ENCODE results near the gene FMNL2. TPM values are rescaled to one million over a fixed set of nuclear protein-coding genes. Genes with fewer than 3 reads are reported as not detected.

The FMNL2 gene
- total RNA-seq, 3 donors from 2014 or later (not counting 1 experiment from before 2014, with no cell fraction given): 0.34 to 3.0 (median 0.78) TPM

- no peaks in the 10 kb centered on the region for H3K9me3 ChIP-seq (ENCODE audit: control insufficient read depth, insufficient read depth, low read length)
- H3K36me3 ChIP-seq (ENCODE audit: control insufficient read depth, insufficient read depth, low read length): no peaks in the 10 kb centered on the region
- ATAC-seq: no peak
- Mint-ChIP-seq H3K9me3 (no peaks in the 10 kb centered on the region), H3K4me1 (no peaks in the 10 kb centered on the region), H3K27ac (no peak overlapping the region), H3K4me3 (no peak overlapping the region), H3K36me3 (no peaks in the 10 kb centered on the region), H3K27me3 (ENCODE audit: low read depth in 2 of 2) (no peaks in the 10 kb centered on the region)
- no peak for TF ChIP-seq CTCF (IDR thresholded peaks at IDR 0.05)
- no peaks in the 10 kb centered on the region for H3K27me3 ChIP-seq (ENCODE audit: control insufficient read depth, insufficient read depth, low read length)
- H3K4me1 ChIP-seq (ENCODE audit: control insufficient read depth, insufficient read depth, low read length): no peaks in the 10 kb centered on the region
- DNase-seq: no peak
- WGBS (ENCODE audit: insufficient coverage): 92% methylated on average over 6 of the region's 6 CpGs
- H3K27ac ChIP-seq (ENCODE audit: low read length): no peak overlapping the region
- H3K4me3 ChIP-seq (ENCODE audit: low read length): no peak overlapping the region
- intact Hi-C loops (cut with micrococcal nuclease): no loop called here
Measured at GRCh38 chr2:152600051-152600657, 265.2 kb downstream of the FMNL2 start.

GRCh38 chr2:152600697-152601096, 265.7 kb downstream of the FMNL2 start:
- H3K36me3 Mint-ChIP-seq: no peaks in the 10 kb centered on the region
- no peaks in the 10 kb centered on the region for H3K36me3 ChIP-seq (ENCODE audit: control insufficient read depth, insufficient read depth, low read length)
- H3K9me3 Mint-ChIP-seq: no peaks in the 10 kb centered on the region
- DNase-seq (no peak), ATAC-seq (no peak)
- H3K27me3 Mint-ChIP-seq (ENCODE audit: low read depth in 2 of 2): no peaks in the 10 kb centered on the region
- no peak overlapping the region for H3K4me3 ChIP-seq (ENCODE audit: low read length)
- no peaks in the 10 kb centered on the region for H3K4me1 Mint-ChIP-seq
- no peak overlapping the region for H3K27ac Mint-ChIP-seq
- no peak overlapping the region for H3K27ac ChIP-seq (ENCODE audit: low read length)
- 100% methylated on average over 1 of the region's 2 CpGs for WGBS (ENCODE audit: insufficient coverage)
- H3K27me3 ChIP-seq (ENCODE audit: control insufficient read depth, insufficient read depth, low read length): no peaks in the 10 kb centered on the region
- TF ChIP-seq CTCF (IDR thresholded peaks at IDR 0.05): no peak
- H3K4me1 ChIP-seq (ENCODE audit: control insufficient read depth, insufficient read depth, low read length): no peaks in the 10 kb centered on the region
- intact Hi-C loops (cut with micrococcal nuclease): no loop called here
- no peaks in the 10 kb centered on the region for H3K9me3 ChIP-seq (ENCODE audit: control insufficient read depth, insufficient read depth, low read length)
- H3K4me3 Mint-ChIP-seq: no peak overlapping the region

- Mint-ChIP-seq H3K36me3 (no peaks in the 10 kb centered on the region), H3K4me3 (no peak overlapping the region), H3K4me1 (no peaks in the 10 kb centered on the region), H3K27me3 (ENCODE audit: low read depth in 2 of 2) (no peaks in the 10 kb centered on the region), H3K9me3 (no peaks in the 10 kb centered on the region), H3K27ac (no peak overlapping the region)
- no peaks in the 10 kb centered on the region for H3K36me3 ChIP-seq (ENCODE audit: control insufficient read depth, insufficient read depth, low read length)
- TF ChIP-seq CTCF (IDR thresholded peaks at IDR 0.05): no peak
- H3K4me3 ChIP-seq (ENCODE audit: low read length): no peak overlapping the region
- DNase-seq (no peak), ATAC-seq (no peak)
- no peaks in the 10 kb centered on the region for H3K4me1 ChIP-seq (ENCODE audit: control insufficient read depth, insufficient read depth, low read length)
- H3K9me3 ChIP-seq (ENCODE audit: control insufficient read depth, insufficient read depth, low read length): no peaks in the 10 kb centered on the region
- intact Hi-C loops (cut with micrococcal nuclease): no loop called here
- no peak overlapping the region for H3K27ac ChIP-seq (ENCODE audit: low read length)
- WGBS (ENCODE audit: insufficient coverage): 81% methylated on average over 7 of the region's 8 CpGs
- no peaks in the 10 kb centered on the region for H3K27me3 ChIP-seq (ENCODE audit: control insufficient read depth, insufficient read depth, low read length)
Measured at GRCh38 chr2:152602750-152603149, 267.8 kb downstream of the FMNL2 start.

- intact Hi-C loops (cut with micrococcal nuclease): no loop called here
- no peaks in the 10 kb centered on the region for H3K27me3 ChIP-seq (ENCODE audit: control insufficient read depth, insufficient read depth, low read length)
- no peaks in the 10 kb centered on the region for H3K4me1 ChIP-seq (ENCODE audit: control insufficient read depth, insufficient read depth, low read length)
- WGBS (ENCODE audit: insufficient coverage): 97% methylated on average over 2 of the region's 3 CpGs
- no peaks in the 10 kb centered on the region for H3K4me1 Mint-ChIP-seq
- no peaks in the 10 kb centered on the region for H3K36me3 ChIP-seq (ENCODE audit: control insufficient read depth, insufficient read depth, low read length)
- no peak overlapping the region for H3K27ac ChIP-seq (ENCODE audit: low read length)
- no peak for TF ChIP-seq CTCF (IDR thresholded peaks at IDR 0.05)
- H3K9me3 Mint-ChIP-seq: no peaks in the 10 kb centered on the region
- ATAC-seq (no peak), DNase-seq (no peak)
- no peak overlapping the region for H3K27ac Mint-ChIP-seq
- no peak overlapping the region for H3K4me3 Mint-ChIP-seq
- H3K9me3 ChIP-seq (ENCODE audit: control insufficient read depth, insufficient read depth, low read length): no peaks in the 10 kb centered on the region
- no peak overlapping the region for H3K4me3 ChIP-seq (ENCODE audit: low read length)
- no peaks in the 10 kb centered on the region for H3K27me3 Mint-ChIP-seq (ENCODE audit: low read depth in 2 of 2)
- H3K36me3 Mint-ChIP-seq: no peaks in the 10 kb centered on the region
Measured at GRCh38 chr2:152603166-152603565, 268.2 kb downstream of the FMNL2 start.

Data from natural killer cell (primary cell).